Measurements from ENCODE around the gene ZNF536. TPM values are rescaled to one million over a fixed set of nuclear protein-coding genes. Genes with fewer than 3 reads are reported as not detected.

ZNF536 gene
- total and polyA plus RNA-seq, 2 donors (not counting 3 experiments of a cell fraction or from before 2014, with no cell fraction given), result not detected

GRCh38 chr19:30393046-30393445 is 20.9 kb downstream of the ZNF536 start:
- BruUV-seq (replicated peaks), result no TSS peak

GRCh38 chr19:30393729-30394480 is 21.7 kb downstream of the ZNF536 start:
- no peaks in the 10 kb centered on the region for H3K27me3 ChIP-seq (ENCODE audit: control insufficient read depth in 2 of 2, insufficient read depth in 2 of 2, low read length in 2 of 2)
- no peaks in the 10 kb centered on the region for H4K20me1 ChIP-seq (replicated peaks; ENCODE audit: control insufficient read depth, extremely low read depth, insufficient read depth, low read length)
- no peak overlapping the region for H2AFZ ChIP-seq (ENCODE audit: low read depth, low read length)
- H3K4me2 ChIP-seq (ENCODE audit: insufficient read depth, low read length), result no peak overlapping the region
- no peaks in the 10 kb centered on the region for H3K9me1 ChIP-seq (replicated peaks; ENCODE audit: control insufficient read depth, extremely low read depth, insufficient read depth, low read length)
- BruUV-seq (replicated peaks), result no TSS peak
- POLR2A ChIA-PET, result no interaction called here
- H3K79me2 ChIP-seq (ENCODE audit: control insufficient read depth, insufficient read depth, low read length), result no peaks in the 10 kb centered on the region
- no peak for FAIRE-seq
- no peak overlapping the region for H3K9ac ChIP-seq (replicated peaks; ENCODE audit: extremely low read depth, insufficient read depth, low read length)
- dilution Hi-C loops (cut with MboI; ENCODE audit: extremely low pct_ligation_motif_present, low sequenced_read_pairs), result no loop called here
- no peaks in the 10 kb centered on the region for H3K4me1 ChIP-seq (ENCODE audit: control insufficient read depth, extremely low read depth, insufficient read depth, low read length)
- intact Hi-C loops (cut with micrococcal nuclease), result no loop called here
- no peak overlapping the region for H3K27ac ChIP-seq (ENCODE audit: insufficient read depth, low read depth, low read length)
- H3K4me3 ChIP-seq (replicated peaks in 1 of 3; ENCODE audit: insufficient read depth in 1 of 3, low read depth in 1 of 3, low read length in 3 of 3), result no peak overlapping the region
- H3K9me3 ChIP-seq (replicated peaks; ENCODE audit: control insufficient read depth, insufficient read depth, low read length), result peaks cover 6% of the 10 kb centered on the region
- no peaks in the 10 kb centered on the region for H3K36me3 ChIP-seq (ENCODE audit: control insufficient read depth in 2 of 2, extremely low read depth in 1 of 2, insufficient read depth in 2 of 2, low read length in 2 of 2)
- CTCF ChIA-PET, result no interaction called here
- DNase-seq (ENCODE audit: low read depth, low spot score), result no peak
- TF ChIP-seq FOS (IDR thresholded peaks at IDR 0.05; ENCODE audit: borderline replicate concordance, insufficient read depth, low read length), result no peak
- TF ChIP-seq MAX (IDR thresholded peaks at IDR 0.05; ENCODE audit: insufficient read depth, insufficient read length), result no peak
- no peak for TF ChIP-seq MYC (IDR thresholded peaks at IDR 0.05; ENCODE audit: low read depth, low read length)
- no peak for TF ChIP-seq POLR2A (IDR thresholded peaks at IDR 0.05; ENCODE audit: low read depth, low read length)
- no peak for TF ChIP-seq EZH2 (IDR thresholded peaks at IDR 0.05; ENCODE audit: borderline replicate concordance, low read depth, low read length, severe bottlenecking)
- TF ChIP-seq GATA2 (IDR thresholded peaks at IDR 0.05; ENCODE audit: insufficient read depth, insufficient read length, low read depth, low read length), result no peak
- no peak for TF ChIP-seq JUN (IDR thresholded peaks at IDR 0.05; ENCODE audit: borderline replicate concordance, insufficient read depth, insufficient read length, low read depth)
- TF ChIP-seq CTCF (IDR thresholded peaks at IDR 0.05; ENCODE audit: extremely low read depth in 1 of 2, insufficient read depth in 1 of 2, low read depth in 1 of 2, low read length in 2 of 2), result no peak
- TF ChIP-seq POLR2AphosphoS5 (IDR thresholded peaks at IDR 0.05; ENCODE audit: insufficient read depth, low read depth, low read length), result no peak

More at GRCh38 chr19:30393046-30393445, 20.9 kb downstream of the ZNF536 start:
- no peak overlapping the region for H3K27ac ChIP-seq (ENCODE audit: insufficient read depth, low read depth, low read length)
- no peaks in the 10 kb centered on the region for H3K36me3 ChIP-seq (ENCODE audit: control insufficient read depth in 2 of 2, extremely low read depth in 1 of 2, insufficient read depth in 2 of 2, low read length in 2 of 2)
- CTCF ChIA-PET, result no interaction called here
- H3K27me3 ChIP-seq (ENCODE audit: control insufficient read depth in 2 of 2, insufficient read depth in 2 of 2, low read length in 2 of 2), result no peaks in the 10 kb centered on the region
- no peak overlapping the region for H3K4me2 ChIP-seq (ENCODE audit: insufficient read depth, low read length)
- POLR2A ChIA-PET, result no interaction called here
- TF ChIP-seq GATA2 (IDR thresholded peaks at IDR 0.05; ENCODE audit: insufficient read depth, insufficient read length, low read depth, low read length) (no peak), MAX (IDR thresholded peaks at IDR 0.05; ENCODE audit: insufficient read depth, insufficient read length) (no peak), FOS (IDR thresholded peaks at IDR 0.05; ENCODE audit: borderline replicate concordance, insufficient read depth, low read length) (no peak), JUN (IDR thresholded peaks at IDR 0.05; ENCODE audit: borderline replicate concordance, insufficient read depth, insufficient read length, low read depth) (no peak)
- no peak overlapping the region for H2AFZ ChIP-seq (ENCODE audit: low read depth, low read length)
- H3K79me2 ChIP-seq (ENCODE audit: control insufficient read depth, insufficient read depth, low read length), result no peaks in the 10 kb centered on the region
- H4K20me1 ChIP-seq (replicated peaks; ENCODE audit: control insufficient read depth, extremely low read depth, insufficient read depth, low read length), result no peaks in the 10 kb centered on the region
- no peak overlapping the region for H3K4me3 ChIP-seq (replicated peaks in 1 of 3; ENCODE audit: insufficient read depth in 1 of 3, low read depth in 1 of 3, low read length in 3 of 3)
- DNase-seq (ENCODE audit: low read depth, low spot score) (no peak), FAIRE-seq (no peak)
- no peaks in the 10 kb centered on the region for H3K4me1 ChIP-seq (ENCODE audit: control insufficient read depth, extremely low read depth, insufficient read depth, low read length)
- intact Hi-C loops (cut with micrococcal nuclease) (no loop called here), dilution Hi-C loops (cut with MboI; ENCODE audit: extremely low pct_ligation_motif_present, low sequenced_read_pairs) (no loop called here)
- peaks cover 6% of the 10 kb centered on the region for H3K9me3 ChIP-seq (replicated peaks; ENCODE audit: control insufficient read depth, insufficient read depth, low read length)
- no peaks in the 10 kb centered on the region for H3K9me1 ChIP-seq (replicated peaks; ENCODE audit: control insufficient read depth, extremely low read depth, insufficient read depth, low read length)
- H3K9ac ChIP-seq (replicated peaks; ENCODE audit: extremely low read depth, insufficient read depth, low read length), result no peak overlapping the region
